ENCODE results near the gene LONRF2. TPM values are rescaled to one million over a fixed set of nuclear protein-coding genes. Genes with fewer than 3 reads are reported as not detected.
A peak's percentile ranks its signal among the peaks of the same experiment; 100 is the strongest.

The LONRF2 gene
- total RNA-seq, 1 experiment from 2014 or later, result 1.1 TPM

- no peaks in the 10 kb centered on the region; the same call in 1 of the 2 replicates for H3K4me1 ChIP-seq (ENCODE audit: insufficient read depth, low read length)
- H3K4me2 ChIP-seq (ENCODE audit: low read length), result peak overlapping the region; percentile 69
- ChIA-PET POLR2A (ENCODE audit: unreplicated experiment) (no interaction called here), CTCF (interaction anchor here (0.7 to 1.4 kb wide), 2 partner anchors 58 to 122 kb away, joined by 3 to 4 read pairs; no protein-coding TSS in a partner anchor)
- no peaks in the 10 kb centered on the region for H3K9me2 ChIP-seq (replicated peaks; ENCODE audit: low read length)
- intact Hi-C loops (cut with micrococcal nuclease), result loop anchor here (5.0 kb wide), 1 partner anchor 38 kb away; no protein-coding TSS in a partner anchor
- no peaks in the 10 kb centered on the region for H3K36me3 ChIP-seq (ENCODE audit: low read depth, low read length)
- ATAC-seq (peak; percentile 36), DNase-seq (peak; percentile 37)
- no TSS peak for BruUV-seq (replicated peaks)
- H3K4me3 ChIP-seq (ENCODE audit: low read length), result peak overlapping the region; percentile 63
- TF ChIP-seq EZH2phosphoT487 (IDR thresholded peaks at IDR 0.05; ENCODE audit: borderline replicate concordance, low read length) (no peak), EZH2 (IDR thresholded peaks at IDR 0.05; ENCODE audit: low read length, unreplicated experiment) (no peak)
- TF ChIP-seq, protein P1, sequence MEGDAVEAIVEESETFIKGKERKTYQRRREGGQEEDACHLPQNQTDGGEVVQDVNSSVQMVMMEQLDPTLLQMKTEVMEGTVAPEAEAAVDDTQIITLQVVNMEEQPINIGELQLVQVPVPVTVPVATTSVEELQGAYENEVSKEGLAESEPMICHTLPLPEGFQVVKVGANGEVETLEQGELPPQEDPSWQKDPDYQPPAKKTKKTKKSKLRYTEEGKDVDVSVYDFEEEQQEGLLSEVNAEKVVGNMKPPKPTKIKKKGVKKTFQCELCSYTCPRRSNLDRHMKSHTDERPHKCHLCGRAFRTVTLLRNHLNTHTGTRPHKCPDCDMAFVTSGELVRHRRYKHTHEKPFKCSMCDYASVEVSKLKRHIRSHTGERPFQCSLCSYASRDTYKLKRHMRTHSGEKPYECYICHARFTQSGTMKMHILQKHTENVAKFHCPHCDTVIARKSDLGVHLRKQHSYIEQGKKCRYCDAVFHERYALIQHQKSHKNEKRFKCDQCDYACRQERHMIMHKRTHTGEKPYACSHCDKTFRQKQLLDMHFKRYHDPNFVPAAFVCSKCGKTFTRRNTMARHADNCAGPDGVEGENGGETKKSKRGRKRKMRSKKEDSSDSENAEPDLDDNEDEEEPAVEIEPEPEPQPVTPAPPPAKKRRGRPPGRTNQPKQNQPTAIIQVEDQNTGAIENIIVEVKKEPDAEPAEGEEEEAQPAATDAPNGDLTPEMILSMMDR (conservative IDR thresholded peaks at IDR 0.05; ENCODE audit: low read depth, low read length), result no peak
- 0 out of 2 replicates have a peak, but pooled peaks cover 5% of the 10 kb centered on the region for H3K9me3 ChIP-seq (ENCODE audit: low read length)
- no peak overlapping the region for H3K27ac ChIP-seq (ENCODE audit: low read length)
- no peak overlapping the region for H3K9ac ChIP-seq (ENCODE audit: low read length)
- H2AFZ ChIP-seq (ENCODE audit: low read length), result peak overlapping the region; percentile 63
- peaks cover 52% of the 10 kb centered on the region for H3K27me3 ChIP-seq (ENCODE audit: low read length)
- no peaks in the 10 kb centered on the region for H3F3A ChIP-seq (ENCODE audit: low read length, unreplicated experiment)
- H3K79me2 ChIP-seq (ENCODE audit: low read length), result no peaks in the 10 kb centered on the region
- no peaks in the 10 kb centered on the region for H4K20me1 ChIP-seq (ENCODE audit: low read length)
Observed at GRCh38 chr2:100320547-100321178, 1.6 kb downstream of the LONRF2 start.

DNA sequence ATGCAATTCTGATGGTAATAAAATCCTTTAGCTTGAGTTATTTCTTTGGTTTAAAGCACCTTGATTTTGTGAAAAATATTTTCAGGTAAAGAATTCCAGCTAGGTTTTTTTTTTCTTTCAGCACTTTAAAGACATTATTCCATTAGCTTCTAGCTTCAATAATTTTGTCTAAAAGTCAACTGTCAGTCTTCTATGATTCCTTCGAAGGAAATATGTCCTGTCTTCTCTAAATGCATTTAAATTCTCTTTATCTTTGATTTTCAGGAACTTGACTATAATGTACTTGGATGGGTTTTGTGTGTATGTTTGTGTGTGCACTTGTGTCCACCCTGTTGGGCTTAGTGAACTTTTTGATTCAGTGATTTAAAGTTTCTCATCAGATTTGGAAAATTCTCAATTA, 4.7 kb downstream of the LONRF2 start:
- peak; percentile 10 for DNase-seq
- Histone ChIP-seq H3K27me3 (ENCODE audit: low read length) (peaks cover 22% of the 10 kb centered on the region), H3K4me3 (ENCODE audit: low read length) (no peak overlapping the region), H3K4me2 (ENCODE audit: low read length) (no peak overlapping the region), H3K4me1 (ENCODE audit: insufficient read depth, low read length) (no peaks in the 10 kb centered on the region; the same call in 1 of the 2 replicates), H3K9me3 (ENCODE audit: low read length) (0 out of 2 replicates have a peak, but pooled peaks cover 5% of the 10 kb centered on the region), H4K20me1 (ENCODE audit: low read length) (no peaks in the 10 kb centered on the region), H3K9me2 (replicated peaks; ENCODE audit: low read length) (no peaks in the 10 kb centered on the region), H3K27ac (ENCODE audit: low read length) (no peak overlapping the region), H3K36me3 (ENCODE audit: low read depth, low read length) (no peaks in the 10 kb centered on the region), H3K79me2 (ENCODE audit: low read length) (no peaks in the 10 kb centered on the region), H3K9ac (ENCODE audit: low read length) (no peak overlapping the region), H3F3A (ENCODE audit: low read length, unreplicated experiment) (no peaks in the 10 kb centered on the region), H2AFZ (ENCODE audit: low read length) (no peak overlapping the region)
- BruUV-seq (replicated peaks), result no TSS peak
- ATAC-seq, result no peak
- intact Hi-C loops (cut with micrococcal nuclease), result no loop called here
- ChIA-PET CTCF (interaction anchor here (0.6 kb wide), 1 partner anchor 64 kb away, joined by 4 read pairs; no protein-coding TSS in a partner anchor), POLR2A (ENCODE audit: unreplicated experiment) (no interaction called here)
- TF ChIP-seq EZH2phosphoT487 (IDR thresholded peaks at IDR 0.05; ENCODE audit: borderline replicate concordance, low read length), result no peak
- TF ChIP-seq, protein P1 (conservative IDR thresholded peaks at IDR 0.05; ENCODE audit: low read depth, low read length), result no peak
